Endodermal cell (in vitro differentiated cells): Measurements from ENCODE around the gene ARHGEF6. TPM values are rescaled to one million over a fixed set of nuclear protein-coding genes. Genes with fewer than 3 reads are reported as not detected.

Source experiments
- DNase-seq: peaks from one replicate; pipeline ENCODE4 v3.0.0-alpha.2; 2017
- H3K27ac ChIP-seq: 2 replicates; pipeline ENCODE4 v1.5.1; 2013; ENCODE audit warnings: mild to moderate bottlenecking, low read depth, low read length, moderate library complexity
- H3K27me3 ChIP-seq: 2 replicates; pipeline ENCODE4 v1.6.1; 2013; ENCODE audit warnings: mild to moderate bottlenecking, low read length, moderate library complexity; ENCODE audit not compliant: insufficient read depth, control insufficient read depth, poor library complexity, severe bottlenecking
- H3K36me3 ChIP-seq: 2 replicates; pipeline ENCODE4 v1.7.0; 2013; ENCODE audit warnings: mild to moderate bottlenecking, low read length, moderate library complexity; ENCODE audit not compliant: control insufficient read depth, insufficient read depth
- H3K4me1 ChIP-seq: one replicate; pipeline ENCODE4 v1.7.0; 2013; ENCODE audit warnings: low read length; ENCODE audit not compliant: control insufficient read depth, insufficient read depth
- H3K4me3 ChIP-seq: 2 replicates; pipeline ENCODE4 v1.5.1; 2013; ENCODE audit warnings: mild to moderate bottlenecking, low read length, moderate library complexity
- H3K9ac ChIP-seq: 2 replicates; pipeline ENCODE4 v1.6.1; 2013; ENCODE audit warnings: mild to moderate bottlenecking, low read length, moderate library complexity; ENCODE audit not compliant: poor library complexity, severe bottlenecking; ENCODE audit errors: extremely low read depth
- H3K9me3 ChIP-seq: 2 replicates; pipeline ENCODE4 v1.6.1; 2013; ENCODE audit warnings: mild to moderate bottlenecking, low read length, moderate library complexity; ENCODE audit not compliant: control insufficient read depth
- H3K27ac Mint-ChIP-seq: 2 replicates; pipeline ENCODE4 v1.8.0; 2020; ENCODE audit warnings: mixed read lengths
- H3K27me3 Mint-ChIP-seq: 2 replicates; pipeline ENCODE4 v1.8.0; 2021; ENCODE audit warnings: mild to moderate bottlenecking, mixed read lengths; ENCODE audit not compliant: insufficient read depth
- H3K36me3 Mint-ChIP-seq: 2 replicates; pipeline ENCODE4 v1.8.0; 2020; ENCODE audit warnings: low read depth, mixed read lengths
- H3K4me1 Mint-ChIP-seq: 2 replicates; pipeline ENCODE4 v1.8.0; 2020; ENCODE audit warnings: mixed read lengths
- H3K4me3 Mint-ChIP-seq: 2 replicates; pipeline ENCODE4 v1.8.0; 2020; ENCODE audit warnings: mild to moderate bottlenecking, moderate library complexity, mixed read lengths
- H3K9me3 Mint-ChIP-seq: 2 replicates; pipeline ENCODE4 v1.8.0; 2020; ENCODE audit warnings: mild to moderate bottlenecking, mixed read lengths
- WGBS, 2 experiments: methylation state at CpG; one replicate each; pipeline versions ENCODE4 v1.1.5 to v1.1.7; 2013; ENCODE audit warnings: missing lambda C conversion rate in 2 of 2, mixed read lengths in 1 of 2; ENCODE audit not compliant: insufficient coverage in 1 of 2, insufficient read length in 1 of 2; 5-methylcytosine and 5-hydroxymethylcytosine counted together
- total RNA-seq, 2 donors: library from RNA; stranded (reverse); fragmentation: NEBNext Ultra II Directional in 1 of 2; extraction: Animal tissue kit (Norgen Biotek cat#: 25700) in 1 of 2; gene quantifications; 2 replicates in 1 of 2; 3 replicates in 1 of 2; pipeline ENCODE4 v1.2.1, GENCODE V29; 2021
- TF ChIP-seq, protein P1 (sequence below): fragments of 200-600 bp; sonication (generic); conservative IDR thresholded peaks from 2 replicates; pipeline ENCODE4 v1.5.0; 2021; ENCODE audit warnings: antibody characterized with exemption, mild to moderate bottlenecking

ARHGEF6 gene
- total RNA-seq, 2 donors from 2014 or later = 1.8 to 2.7 TPM

DNA sequence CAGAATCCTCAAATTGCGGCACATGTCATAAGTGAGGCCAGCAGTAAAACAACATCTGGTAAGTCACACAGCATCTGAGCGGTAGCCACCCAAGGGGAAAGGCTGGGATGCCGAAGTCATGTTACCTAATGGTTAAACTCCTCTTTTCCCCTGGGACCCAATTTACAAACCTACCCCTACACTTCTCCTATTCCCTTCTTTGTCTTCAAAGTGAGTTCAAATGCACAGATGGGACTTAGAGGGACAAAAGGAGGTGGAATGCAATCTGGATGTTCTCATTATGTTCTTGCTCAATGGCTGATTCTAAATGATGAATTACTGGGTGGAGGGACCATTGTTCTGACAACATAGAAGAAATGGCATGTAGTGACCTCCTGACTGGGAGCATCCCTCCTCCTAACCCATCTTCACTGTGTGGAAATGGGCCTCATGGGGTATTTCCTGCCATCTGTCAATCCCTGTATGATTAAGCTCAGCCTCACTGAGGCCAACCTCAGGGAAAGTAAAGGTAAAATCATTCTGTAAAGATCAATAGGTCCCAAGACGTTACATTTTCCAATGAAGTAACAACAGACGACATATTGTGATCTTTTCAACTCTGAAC, 124.3 kb downstream of the ARHGEF6 start:
- no peaks in the 10 kb centered on the region for H3K27me3 ChIP-seq
- DNase-seq = no peak
- no peaks in the 10 kb centered on the region for H3K9me3 ChIP-seq
- Mint-ChIP-seq H3K4me1 (no peaks in the 10 kb centered on the region), H3K4me3 (no peak overlapping the region), H3K9me3 (peaks cover 48% of the 10 kb centered on the region), H3K27me3 (no peaks in the 10 kb centered on the region), H3K36me3 (no peaks in the 10 kb centered on the region), H3K27ac (no peak overlapping the region)
- no peak overlapping the region for H3K4me3 ChIP-seq
- TF ChIP-seq, protein P1, sequence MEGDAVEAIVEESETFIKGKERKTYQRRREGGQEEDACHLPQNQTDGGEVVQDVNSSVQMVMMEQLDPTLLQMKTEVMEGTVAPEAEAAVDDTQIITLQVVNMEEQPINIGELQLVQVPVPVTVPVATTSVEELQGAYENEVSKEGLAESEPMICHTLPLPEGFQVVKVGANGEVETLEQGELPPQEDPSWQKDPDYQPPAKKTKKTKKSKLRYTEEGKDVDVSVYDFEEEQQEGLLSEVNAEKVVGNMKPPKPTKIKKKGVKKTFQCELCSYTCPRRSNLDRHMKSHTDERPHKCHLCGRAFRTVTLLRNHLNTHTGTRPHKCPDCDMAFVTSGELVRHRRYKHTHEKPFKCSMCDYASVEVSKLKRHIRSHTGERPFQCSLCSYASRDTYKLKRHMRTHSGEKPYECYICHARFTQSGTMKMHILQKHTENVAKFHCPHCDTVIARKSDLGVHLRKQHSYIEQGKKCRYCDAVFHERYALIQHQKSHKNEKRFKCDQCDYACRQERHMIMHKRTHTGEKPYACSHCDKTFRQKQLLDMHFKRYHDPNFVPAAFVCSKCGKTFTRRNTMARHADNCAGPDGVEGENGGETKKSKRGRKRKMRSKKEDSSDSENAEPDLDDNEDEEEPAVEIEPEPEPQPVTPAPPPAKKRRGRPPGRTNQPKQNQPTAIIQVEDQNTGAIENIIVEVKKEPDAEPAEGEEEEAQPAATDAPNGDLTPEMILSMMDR = no peak
- H3K36me3 ChIP-seq = no peaks in the 10 kb centered on the region
- no peak overlapping the region for H3K27ac ChIP-seq
- H3K9ac ChIP-seq = no peak overlapping the region
- H3K4me1 ChIP-seq = no peaks in the 10 kb centered on the region
- 80 to 89% methylated on average over 2 to 4 of the region's 5 CpGs for WGBS, 2 experiments

DNA sequence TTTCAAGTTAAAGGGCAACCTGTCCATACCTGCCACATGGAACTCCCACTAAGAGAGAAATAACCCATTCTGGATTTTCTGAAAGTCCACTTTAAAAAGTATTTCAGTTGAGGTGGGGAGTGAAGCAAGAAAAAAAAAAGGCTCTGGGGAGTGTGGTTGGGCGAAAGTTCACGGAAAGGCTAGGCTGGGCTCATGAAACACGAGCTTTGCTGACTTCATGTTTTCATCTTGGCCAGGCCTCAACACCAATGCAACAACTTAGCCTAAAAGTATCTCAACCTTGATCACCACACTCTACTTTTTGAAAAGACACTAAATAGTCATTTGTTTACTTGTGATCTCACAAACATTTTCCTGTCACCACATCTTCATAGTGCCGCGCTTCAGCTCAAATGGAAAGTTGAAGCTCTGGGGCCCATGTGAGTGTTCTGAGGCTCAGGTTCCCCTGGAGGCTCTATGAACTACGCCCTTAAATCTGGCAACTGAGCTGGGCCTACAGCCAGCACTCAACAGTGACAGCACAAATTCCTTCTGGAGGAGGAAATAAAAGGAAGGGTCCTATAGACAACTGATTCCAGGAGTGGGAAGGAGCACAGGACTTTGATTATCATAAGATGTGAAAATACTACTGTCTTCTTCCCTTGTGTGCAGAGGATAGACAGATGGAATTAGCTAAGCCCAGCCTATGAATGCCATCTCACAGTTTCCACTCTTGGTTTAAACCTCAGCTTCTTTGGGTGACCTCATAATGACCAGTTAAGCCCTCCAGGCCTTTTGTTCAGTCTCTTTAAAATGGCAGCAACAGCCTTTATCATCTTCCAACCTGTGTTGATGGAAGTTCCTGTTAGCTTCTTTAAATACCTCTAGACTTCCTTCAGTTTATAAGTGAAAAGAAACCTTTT, 127.7 kb downstream of the ARHGEF6 start:
- no peak overlapping the region for H3K27ac ChIP-seq
- TF ChIP-seq, protein P1 = no peak
- Mint-ChIP-seq H3K4me1 (no peaks in the 10 kb centered on the region), H3K36me3 (no peaks in the 10 kb centered on the region), H3K9me3 (peaks cover 48% of the 10 kb centered on the region), H3K27ac (no peak overlapping the region), H3K4me3 (no peak overlapping the region), H3K27me3 (no peaks in the 10 kb centered on the region)
- no peaks in the 10 kb centered on the region for H3K9me3 ChIP-seq
- no peak overlapping the region for H3K9ac ChIP-seq
- 90 to 96% methylated on average over 2 to 6 of the region's 6 CpGs for WGBS, 2 experiments
- H3K27me3 ChIP-seq = no peaks in the 10 kb centered on the region
- DNase-seq = no peak
- no peak overlapping the region for H3K4me3 ChIP-seq
- no peaks in the 10 kb centered on the region for H3K4me1 ChIP-seq
- H3K36me3 ChIP-seq = no peaks in the 10 kb centered on the region

DNA sequence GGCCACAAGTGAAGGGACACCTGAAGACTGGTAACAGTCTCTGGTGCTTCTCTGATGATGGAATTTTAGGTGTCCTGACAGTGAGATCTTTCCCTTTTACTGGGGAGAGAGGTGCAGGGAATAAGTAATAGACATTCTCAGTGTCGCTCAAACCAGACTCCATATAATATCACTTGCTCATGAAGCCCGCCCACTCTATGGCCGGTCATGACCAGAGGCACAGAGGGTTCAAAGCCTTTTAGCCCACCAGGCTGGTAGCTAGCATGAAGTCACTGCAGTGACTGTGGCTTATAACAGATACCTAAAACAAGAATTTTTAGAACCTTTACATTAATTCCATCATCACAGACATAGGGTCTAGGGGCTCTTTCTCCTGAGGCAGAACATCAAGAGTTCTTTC, 129.9 kb downstream of the ARHGEF6 start:
- H3K27me3 Mint-ChIP-seq = no peaks in the 10 kb centered on the region
- no peaks in the 10 kb centered on the region for H3K36me3 Mint-ChIP-seq
- Histone ChIP-seq H3K4me3 (no peak overlapping the region), H3K27me3 (no peaks in the 10 kb centered on the region), H3K4me1 (no peaks in the 10 kb centered on the region), H3K27ac (no peak overlapping the region), H3K9ac (no peak overlapping the region), H3K9me3 (no peaks in the 10 kb centered on the region), H3K36me3 (no peaks in the 10 kb centered on the region)
- no peak overlapping the region for H3K27ac Mint-ChIP-seq
- H3K4me3 Mint-ChIP-seq = no peak overlapping the region
- H3K9me3 Mint-ChIP-seq = peaks cover 57% of the 10 kb centered on the region
- DNase-seq = no peak
- TF ChIP-seq, protein P1 = no peak
- no peaks in the 10 kb centered on the region for H3K4me1 Mint-ChIP-seq
- WGBS, 2 experiments = 100% methylated on average over 2 to 3 of the region's 3 CpGs
